Right atrium auricular region (tissue), 2 donors: ENCODE results near the gene MEGF10. TPM values are rescaled to one million over a fixed set of nuclear protein-coding genes. Genes with fewer than 3 reads are reported as not detected.
"Not testable (repeated sequence)": the region's sequence is repeated elsewhere in the genome, so short reads cannot be mapped to it uniquely, and the experiment has no call there.

ENCODE experiments used
- DNase-seq: peaks from one replicate; pipeline ENCODE4 v3.0.0-alpha.2; 2019; ENCODE audit warnings: low spot score
- H3K27ac ChIP-seq, 2 donors: fragments of 200-600 bp; sonication (generic); 1 replicate in 1 of 2; 2 replicates in 1 of 2; pipeline ENCODE4 v1.5.1; 2016 to 2019
- H3K27me3 ChIP-seq, 2 donors: fragments of 200-600 bp; sonication (generic); one replicate each; pipeline versions ENCODE4 v1.5.1 to v1.6.0; 2017 to 2019
- H3K36me3 ChIP-seq: fragments of 200-600 bp; sonication (generic); one replicate; pipeline ENCODE4 v1.5.1; 2016
- H3K4me1 ChIP-seq, 2 donors: fragments of 200-600 bp; sonication (generic); one replicate each; pipeline versions ENCODE4 v1.5.1 to v1.6.0; 2017 to 2019
- H3K4me3 ChIP-seq, 2 donors: fragments of 200-600 bp; sonication (generic); 1 replicate in 1 of 2; 2 replicates in 1 of 2; pipeline ENCODE4 v1.5.1; 2017 to 2019; ENCODE audit warnings: mild to moderate bottlenecking in 1 of 2, moderate library complexity in 1 of 2
- H3K9me3 ChIP-seq, 2 donors: fragments of 200-600 bp; sonication (generic); one replicate each; pipeline ENCODE4 v1.5.1; 2019
- CTCF ChIP-seq, 2 donors: fragments of 200-600 bp; sonication (generic); IDR thresholded peaks; one replicate each; pipeline ENCODE4 v1.5.1; 2019; ENCODE audit warnings: antibody characterized with exemption in 2 of 2
- total RNA-seq, 2 donors: library from RNA; depleted of rRNA; stranded (reverse); fragments of >200 nt; gene quantifications; one replicate each; pipeline ENCODE4 v1.1.0, GENCODE V29; 2016

The MEGF10 gene
- total RNA-seq, 2 donors from 2014 or later = 0.71 to 3.0 TPM

- no peak overlapping the region for H3K4me3 ChIP-seq
- H3K9me3 ChIP-seq = peaks cover 0 to 3% of the 10 kb centered on the region in 2 donors
- no peak for DNase-seq
- H3K27ac ChIP-seq = no peak overlapping the region
- H3K4me1 ChIP-seq = no peaks in the 10 kb centered on the region
- TF ChIP-seq CTCF (IDR thresholded peaks at IDR 0.05) = no peak
- no peaks in the 10 kb centered on the region for H3K27me3 ChIP-seq
- H3K36me3 ChIP-seq = no peaks in the 10 kb centered on the region
These were observed 14.9 kb downstream of the MEGF10 start for GRCh38 chr5:127305493-127305892.

GRCh38 chr5:127306036-127306435 is 15.4 kb downstream of the MEGF10 start:
- no peak for DNase-seq
- no peak for TF ChIP-seq CTCF (IDR thresholded peaks at IDR 0.05)
- H3K4me3 ChIP-seq = no peak overlapping the region
- no peaks in the 10 kb centered on the region for H3K36me3 ChIP-seq
- H3K27ac ChIP-seq = no peak overlapping the region
- no peaks in the 10 kb centered on the region for H3K27me3 ChIP-seq
- no peaks in the 10 kb centered on the region for H3K4me1 ChIP-seq
- peaks cover 0 to 3% of the 10 kb centered on the region in 2 donors for H3K9me3 ChIP-seq

- H3K27ac ChIP-seq = no peak overlapping the region
- H3K4me3 ChIP-seq = no peak overlapping the region
- no peak for TF ChIP-seq CTCF (IDR thresholded peaks at IDR 0.05)
- no peak for DNase-seq
- no peaks in the 10 kb centered on the region for H3K4me1 ChIP-seq
- H3K9me3 ChIP-seq = peaks cover 0 to 3% of the 10 kb centered on the region in 2 donors
- no peaks in the 10 kb centered on the region for H3K27me3 ChIP-seq
- H3K36me3 ChIP-seq = no peaks in the 10 kb centered on the region
These were observed 16.1 kb downstream of the MEGF10 start for GRCh38 chr5:127306647-127307046.

GRCh38 chr5:127307868-127308267 is 17.3 kb downstream of the MEGF10 start:
- DNase-seq = no peak
- H3K27me3 ChIP-seq = no peaks in the 10 kb centered on the region
- no peak for TF ChIP-seq CTCF (IDR thresholded peaks at IDR 0.05)
- no peaks in the 10 kb centered on the region for H3K36me3 ChIP-seq
- H3K27ac ChIP-seq = no peak overlapping the region
- H3K4me1 ChIP-seq = no peaks in the 10 kb centered on the region
- no peak overlapping the region for H3K4me3 ChIP-seq
- peaks cover 0 to 3% of the 10 kb centered on the region in 2 donors for H3K9me3 ChIP-seq

GRCh38 chr5:127308325-127308724 is 17.7 kb downstream of the MEGF10 start:
- H3K36me3 ChIP-seq, H3K4me3 ChIP-seq, H3K27me3 ChIP-seq, H3K27ac ChIP-seq, DNase-seq, H3K9me3 ChIP-seq, H3K4me1 ChIP-seq: not testable (repeated sequence)

GRCh38 chr5:127308945-127309344 is 18.3 kb downstream of the MEGF10 start:
- H3K4me1 ChIP-seq = no peaks in the 10 kb centered on the region
- DNase-seq = no peak
- H3K9me3 ChIP-seq = peaks cover 0 to 3% of the 10 kb centered on the region in 2 donors
- H3K27ac ChIP-seq = no peak overlapping the region
- no peak overlapping the region for H3K4me3 ChIP-seq
- TF ChIP-seq CTCF (IDR thresholded peaks at IDR 0.05) = no peak
- no peaks in the 10 kb centered on the region for H3K27me3 ChIP-seq
- no peaks in the 10 kb centered on the region for H3K36me3 ChIP-seq
